ENCODE measurements around the gene C17orf78. TPM values are rescaled to one million over a fixed set of nuclear protein-coding genes. Genes with fewer than 3 reads are reported as not detected.

C17orf78 gene
- total and polyA plus RNA-seq, 2 of the 13 experiments (the other 11 are each of a cell fraction or from before 2014, with no cell fraction given) = not detected

- no peak for TF ChIP-seq RARG (CRISPR knock-in tag; IDR thresholded peaks at IDR 0.05; ENCODE audit: low read depth)
- TF ChIP-seq ZNF496 (CRISPR knock-in tag; IDR thresholded peaks at IDR 0.05; ENCODE audit: insufficient replicate concordance) = no peak
- TF ChIP-seq SOX5 (CRISPR knock-in tag; IDR thresholded peaks at IDR 0.05; ENCODE audit: borderline replicate concordance) = no peak
- TF ChIP-seq, protein P1, sequence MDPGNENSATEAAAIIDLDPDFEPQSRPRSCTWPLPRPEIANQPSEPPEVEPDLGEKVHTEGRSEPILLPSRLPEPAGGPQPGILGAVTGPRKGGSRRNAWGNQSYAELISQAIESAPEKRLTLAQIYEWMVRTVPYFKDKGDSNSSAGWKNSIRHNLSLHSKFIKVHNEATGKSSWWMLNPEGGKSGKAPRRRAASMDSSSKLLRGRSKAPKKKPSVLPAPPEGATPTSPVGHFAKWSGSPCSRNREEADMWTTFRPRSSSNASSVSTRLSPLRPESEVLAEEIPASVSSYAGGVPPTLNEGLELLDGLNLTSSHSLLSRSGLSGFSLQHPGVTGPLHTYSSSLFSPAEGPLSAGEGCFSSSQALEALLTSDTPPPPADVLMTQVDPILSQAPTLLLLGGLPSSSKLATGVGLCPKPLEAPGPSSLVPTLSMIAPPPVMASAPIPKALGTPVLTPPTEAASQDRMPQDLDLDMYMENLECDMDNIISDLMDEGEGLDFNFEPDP (CRISPR knock-in tag; conservative IDR thresholded peaks at IDR 0.05) = no peak
- TF ChIP-seq, protein P2, sequence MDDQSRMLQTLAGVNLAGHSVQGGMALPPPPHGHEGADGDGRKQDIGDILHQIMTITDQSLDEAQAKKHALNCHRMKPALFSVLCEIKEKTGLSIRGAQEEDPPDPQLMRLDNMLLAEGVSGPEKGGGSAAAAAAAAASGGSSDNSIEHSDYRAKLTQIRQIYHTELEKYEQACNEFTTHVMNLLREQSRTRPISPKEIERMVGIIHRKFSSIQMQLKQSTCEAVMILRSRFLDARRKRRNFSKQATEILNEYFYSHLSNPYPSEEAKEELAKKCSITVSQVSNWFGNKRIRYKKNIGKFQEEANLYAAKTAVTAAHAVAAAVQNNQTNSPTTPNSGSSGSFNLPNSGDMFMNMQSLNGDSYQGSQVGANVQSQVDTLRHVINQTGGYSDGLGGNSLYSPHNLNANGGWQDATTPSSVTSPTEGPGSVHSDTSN (CRISPR knock-in tag; IDR thresholded peaks at IDR 0.05; ENCODE audit: borderline replicate concordance) = peak; percentile 49; the same call in 1 of the 2 replicates
- TF ChIP-seq, protein P3, sequence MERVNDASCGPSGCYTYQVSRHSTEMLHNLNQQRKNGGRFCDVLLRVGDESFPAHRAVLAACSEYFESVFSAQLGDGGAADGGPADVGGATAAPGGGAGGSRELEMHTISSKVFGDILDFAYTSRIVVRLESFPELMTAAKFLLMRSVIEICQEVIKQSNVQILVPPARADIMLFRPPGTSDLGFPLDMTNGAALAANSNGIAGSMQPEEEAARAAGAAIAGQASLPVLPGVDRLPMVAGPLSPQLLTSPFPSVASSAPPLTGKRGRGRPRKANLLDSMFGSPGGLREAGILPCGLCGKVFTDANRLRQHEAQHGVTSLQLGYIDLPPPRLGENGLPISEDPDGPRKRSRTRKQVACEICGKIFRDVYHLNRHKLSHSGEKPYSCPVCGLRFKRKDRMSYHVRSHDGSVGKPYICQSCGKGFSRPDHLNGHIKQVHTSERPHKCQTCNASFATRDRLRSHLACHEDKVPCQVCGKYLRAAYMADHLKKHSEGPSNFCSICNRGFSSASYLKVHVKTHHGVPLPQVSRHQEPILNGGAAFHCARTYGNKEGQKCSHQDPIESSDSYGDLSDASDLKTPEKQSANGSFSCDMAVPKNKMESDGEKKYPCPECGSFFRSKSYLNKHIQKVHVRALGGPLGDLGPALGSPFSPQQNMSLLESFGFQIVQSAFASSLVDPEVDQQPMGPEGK (CRISPR knock-in tag; IDR thresholded peaks at IDR 0.05) = peak; percentile 57
- TF ChIP-seq ZNF704 (CRISPR knock-in tag; IDR thresholded peaks at IDR 0.05; ENCODE audit: borderline replicate concordance) = no peak
- peak; percentile 29 to 60; a peak in 2 of 4 replicates for TF ChIP-seq NR2F1 (CRISPR knock-in tag; IDR thresholded peaks at IDR 0.05)
- no peak for TF ChIP-seq JUND (CRISPR knock-in tag; IDR thresholded peaks at IDR 0.05)
- TF ChIP-seq MBNL3 (CRISPR knock-in tag; conservative IDR thresholded peaks at IDR 0.05) = no peak
- no peak for TF ChIP-seq ZSCAN25 (CRISPR knock-in tag; IDR thresholded peaks at IDR 0.05)
- no peak for TF ChIP-seq KDM6A (CRISPR knock-in tag; IDR thresholded peaks at IDR 0.05; ENCODE audit: low read depth)
Measured at GRCh38 chr17:37358830-37359681, 16.7 kb upstream of the C17orf78 start (continued).
